T47D (cell line): ENCODE results near the gene PTPRT.

ENCODE experiments used
- DNase-seq, 2 experiments: peaks; one replicate each; pipeline versions ENCODE4 v3.0.0 to v3.0.0-alpha.2; 2011 to 2012; ENCODE audit warnings: low read depth in 1 of 2, low spot score in 1 of 2
- JUND ChIP-seq: IDR thresholded peaks from 2 replicates; pipeline ENCODE4 v1.6.1; 2012; ENCODE audit warnings: low read depth
- in situ Hi-C: cut with HindIII; loops from 2 replicates; pipeline ENCODE4 v1.10.0; 2016; ENCODE audit warnings: low sequenced_read_pairs, low pct_unique_long_range_greater_than_20kb

The PTPRT gene

GRCh38 chr20:42987376-42988114 is 202.2 kb downstream of the PTPRT start:
- DNase-seq: no peak

GRCh38 chr20:42986143-42986773 is 203.4 kb downstream of the PTPRT start:
- in situ Hi-C loops: no loop called here
- DNase-seq: no peak
- TF ChIP-seq JUND: no peak

More at GRCh38 chr20:42987376-42988114, 202.2 kb downstream of the PTPRT start:
- no peak for TF ChIP-seq JUND
- in situ Hi-C loops: no loop called here

- no peak for DNase-seq
- no peak for TF ChIP-seq JUND
- in situ Hi-C loops: no loop called here
Observed at GRCh38 chr20:42985628-42986027, 204.1 kb downstream of the PTPRT start.

GRCh38 chr20:42982218-42982617 is 207.5 kb downstream of the PTPRT start:
- in situ Hi-C loops: no loop called here
- no peak for DNase-seq
- no peak for TF ChIP-seq JUND

GRCh38 chr20:42981253-42981652 is 208.5 kb downstream of the PTPRT start:
- DNase-seq: no peak
- in situ Hi-C loops: no loop called here
- no peak for TF ChIP-seq JUND

- no peak for DNase-seq
- in situ Hi-C loops: no loop called here
- TF ChIP-seq JUND: no peak
Observed at GRCh38 chr20:42979720-42980119, 210.0 kb downstream of the PTPRT start.

- in situ Hi-C loops: no loop called here
- no peak for TF ChIP-seq JUND
- no peak for DNase-seq
Observed at GRCh38 chr20:42978184-42978974, 211.3 kb downstream of the PTPRT start.

- in situ Hi-C loops: no loop called here
- TF ChIP-seq JUND: no peak
- no peak for DNase-seq
Observed at GRCh38 chr20:42975974-42976373, 213.7 kb downstream of the PTPRT start.

GRCh38 chr20:42974347-42974746 is 215.4 kb downstream of the PTPRT start:
- no peak for DNase-seq
- no peak for TF ChIP-seq JUND
- in situ Hi-C loops: no loop called here

GRCh38 chr20:42972591-42972990 is 217.1 kb downstream of the PTPRT start:
- no peak for TF ChIP-seq JUND
- in situ Hi-C loops: no loop called here

GRCh38 chr20:42968746-42969145 is 221.0 kb downstream of the PTPRT start:
- no peak for DNase-seq
- no peak for TF ChIP-seq JUND
- in situ Hi-C loops: no loop called here

More at GRCh38 chr20:42972591-42972990, 217.1 kb downstream of the PTPRT start:
- DNase-seq: no peak

GRCh38 chr20:42963796-42964195 is 225.9 kb downstream of the PTPRT start:
- no peak for DNase-seq
- in situ Hi-C loops: no loop called here

GRCh38 chr20:42961771-42962170 is 227.9 kb downstream of the PTPRT start:
- no peak for TF ChIP-seq JUND
- no peak for DNase-seq
- in situ Hi-C loops: no loop called here

More at GRCh38 chr20:42963796-42964195, 225.9 kb downstream of the PTPRT start:
- no peak for TF ChIP-seq JUND
